ENCODE measurements around the gene SEMA6D.

DNA sequence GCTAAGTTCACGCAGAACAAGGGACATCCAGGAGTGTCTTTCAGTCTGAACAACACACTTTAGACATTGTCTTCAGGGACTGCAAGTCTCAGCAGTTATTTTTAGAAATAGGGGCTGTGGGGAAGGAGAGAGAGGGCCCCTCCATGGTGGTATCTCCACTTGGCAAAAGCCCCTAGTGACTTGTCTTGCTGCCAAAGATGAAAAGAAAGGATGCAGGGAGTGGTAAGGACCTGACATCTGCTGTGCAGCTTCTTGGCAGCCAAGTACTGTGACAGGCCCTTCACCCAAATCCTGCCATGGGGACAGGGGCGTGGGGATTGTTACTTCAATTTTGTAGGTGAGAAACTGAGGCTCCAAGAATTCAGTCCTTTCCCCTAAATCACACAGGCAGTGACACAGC, 21.0 kb upstream of the SEMA6D start:
- TF ChIP-seq POLR2AphosphoS5 (IDR thresholded peaks at IDR 0.05) (no peak), POLR2A (IDR thresholded peaks at IDR 0.05) (no peak), EP300 (IDR thresholded peaks at IDR 0.05) (no peak)
- TF ChIP-seq, protein P1, sequence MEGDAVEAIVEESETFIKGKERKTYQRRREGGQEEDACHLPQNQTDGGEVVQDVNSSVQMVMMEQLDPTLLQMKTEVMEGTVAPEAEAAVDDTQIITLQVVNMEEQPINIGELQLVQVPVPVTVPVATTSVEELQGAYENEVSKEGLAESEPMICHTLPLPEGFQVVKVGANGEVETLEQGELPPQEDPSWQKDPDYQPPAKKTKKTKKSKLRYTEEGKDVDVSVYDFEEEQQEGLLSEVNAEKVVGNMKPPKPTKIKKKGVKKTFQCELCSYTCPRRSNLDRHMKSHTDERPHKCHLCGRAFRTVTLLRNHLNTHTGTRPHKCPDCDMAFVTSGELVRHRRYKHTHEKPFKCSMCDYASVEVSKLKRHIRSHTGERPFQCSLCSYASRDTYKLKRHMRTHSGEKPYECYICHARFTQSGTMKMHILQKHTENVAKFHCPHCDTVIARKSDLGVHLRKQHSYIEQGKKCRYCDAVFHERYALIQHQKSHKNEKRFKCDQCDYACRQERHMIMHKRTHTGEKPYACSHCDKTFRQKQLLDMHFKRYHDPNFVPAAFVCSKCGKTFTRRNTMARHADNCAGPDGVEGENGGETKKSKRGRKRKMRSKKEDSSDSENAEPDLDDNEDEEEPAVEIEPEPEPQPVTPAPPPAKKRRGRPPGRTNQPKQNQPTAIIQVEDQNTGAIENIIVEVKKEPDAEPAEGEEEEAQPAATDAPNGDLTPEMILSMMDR (IDR thresholded peaks at IDR 0.05): no peak

Data from gastroesophageal sphincter (tissue), 3 donors.